AG10803 (cell line): ENCODE measurements around the gene NLRP5.

Experiments
- DNase-seq: peaks from one replicate; pipeline ENCODE4 v3.0.0; 2010; ENCODE audit warnings: low read depth
- H3K4me3 ChIP-seq: 2 replicates; pipeline ENCODE4 v1.5.1; 2011; ENCODE audit warnings: mild to moderate bottlenecking, low read length, control low read depth
- CTCF ChIP-seq: conservative IDR thresholded peaks from 2 replicates; pipeline ENCODE4 v1.5.1; 2011; ENCODE audit warnings: mild to moderate bottlenecking, low read length, control low read depth, inconsistent platforms

The NLRP5 gene

GRCh38 chr19:56086671-56087430 lies 100.3 kb downstream of the NLRP5 start:
- TF ChIP-seq CTCF = no peak

GRCh38 chr19:56087647-56088496 lies 101.3 kb downstream of the NLRP5 start:
- no peak for DNase-seq
- H3K4me3 ChIP-seq = no peak overlapping the region
- no peak for TF ChIP-seq CTCF

More at GRCh38 chr19:56086671-56087430, 100.3 kb downstream of the NLRP5 start:
- DNase-seq = no peak
- H3K4me3 ChIP-seq = no peak overlapping the region

- DNase-seq = no peak
- no peak for TF ChIP-seq CTCF
- no peak overlapping the region for H3K4me3 ChIP-seq
These were observed 102.1 kb downstream of the NLRP5 start for GRCh38 chr19:56088497-56089215.

GRCh38 chr19:56089344-56089743 lies 102.8 kb downstream of the NLRP5 start:
- DNase-seq = no peak
- TF ChIP-seq CTCF = no peak

GRCh38 chr19:56091066-56091490 lies 104.5 kb downstream of the NLRP5 start:
- H3K4me3 ChIP-seq = no peak overlapping the region
- peak; percentile 37 for DNase-seq
- TF ChIP-seq CTCF = no peak

More at GRCh38 chr19:56089344-56089743, 102.8 kb downstream of the NLRP5 start:
- no peak overlapping the region for H3K4me3 ChIP-seq

- no peak for DNase-seq
- TF ChIP-seq CTCF = no peak
- H3K4me3 ChIP-seq = no peak overlapping the region
These were observed 105.4 kb downstream of the NLRP5 start for GRCh38 chr19:56091751-56092546.
